ENCODE measurements around the gene FAM131C. TPM values are rescaled to one million over a fixed set of nuclear protein-coding genes. Genes with fewer than 3 reads are reported as not detected.

The FAM131C gene
- total and polyA plus RNA-seq, 2 experiments from 2014 or later = 0.71 to 1.3 TPM

DNA sequence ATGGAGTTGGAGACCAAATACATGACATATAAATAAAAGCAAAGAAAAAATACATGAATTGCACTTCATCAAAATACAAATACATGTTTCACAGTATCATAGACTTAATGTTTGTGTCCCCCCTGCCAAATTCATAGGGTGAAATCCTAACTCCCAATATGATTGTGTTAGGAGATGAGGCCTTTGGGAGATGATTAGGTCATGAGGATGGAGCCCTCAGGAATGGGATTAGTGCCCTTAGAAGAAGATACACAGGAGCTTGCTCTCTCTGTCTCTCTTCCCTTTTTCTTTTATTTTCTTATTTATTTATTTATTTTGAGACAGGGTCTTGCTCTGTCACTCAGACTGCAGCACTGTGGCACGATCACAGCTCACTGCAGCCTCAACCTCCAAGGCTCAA is 26.0 kb upstream of the FAM131C start (continued):
- no peak for TF ChIP-seq CTCF (conservative IDR thresholded peaks at IDR 0.05; ENCODE audit: low read depth in 2 of 2)
- TF ChIP-seq CREB1 (CRISPR knock-in tag; IDR thresholded peaks at IDR 0.05; ENCODE audit: low read depth) = no peak
- TF ChIP-seq JUNB (IDR thresholded peaks at IDR 0.05; ENCODE audit: unreplicated experiment) = no peak

- DNase-seq (ENCODE audit: low spot score) = no peak
- no peak overlapping the region for H3K4me3 Mint-ChIP-seq
Observed at GRCh38 chr1:16095447-16095846, 22.0 kb upstream of the FAM131C start.

More at GRCh38 chr1:16095447-16095846, 22.0 kb upstream of the FAM131C start:
- Histone ChIP-seq H3F3A (replicated peaks; ENCODE audit: low read depth) (no peaks in the 10 kb centered on the region), H3K27me3 (ENCODE audit: insufficient read depth) (no peaks in the 10 kb centered on the region), H3K9me2 (ENCODE audit: insufficient read depth) (no peaks in the 10 kb centered on the region), H3K27ac (ENCODE audit: low read depth) (no peak overlapping the region), H4K20me1 (replicated peaks; ENCODE audit: insufficient read depth) (no peaks in the 10 kb centered on the region), H3K4me1 (ENCODE audit: insufficient read depth) (peaks cover 6% of the 10 kb centered on the region), H3K79me2 (replicated peaks; ENCODE audit: insufficient read depth) (no peaks in the 10 kb centered on the region), H3K4me3 (no peak overlapping the region), H3K4me2 (no peak overlapping the region), H2AFZ (no peak overlapping the region), H3K36me3 (ENCODE audit: insufficient read depth) (no peaks in the 10 kb centered on the region)
- TF ChIP-seq EZH2phosphoT487 (IDR thresholded peaks at IDR 0.05; ENCODE audit: unreplicated experiment) = no peak
- TF ChIP-seq ZNF114 (CRISPR knock-in tag; IDR thresholded peaks at IDR 0.05) = no peak
- TF ChIP-seq CREB1 (CRISPR knock-in tag; IDR thresholded peaks at IDR 0.05; ENCODE audit: low read depth) = no peak
- TF ChIP-seq JUNB (IDR thresholded peaks at IDR 0.05; ENCODE audit: unreplicated experiment) = no peak
- no peak for TF ChIP-seq ETS1 (IDR thresholded peaks at IDR 0.05)
- TF ChIP-seq CTCF (conservative IDR thresholded peaks at IDR 0.05; ENCODE audit: low read depth in 2 of 2) = no peak
- TF ChIP-seq ZNF331 (CRISPR knock-in tag; IDR thresholded peaks at IDR 0.05; ENCODE audit: low read depth) = no peak
- TF ChIP-seq POLR2AphosphoS5 (IDR thresholded peaks at IDR 0.05; ENCODE audit: low read depth) = no peak
- no peak for TF ChIP-seq STAT1 (IDR thresholded peaks at IDR 0.05; ENCODE audit: unreplicated experiment)
- TF ChIP-seq, protein P1, sequence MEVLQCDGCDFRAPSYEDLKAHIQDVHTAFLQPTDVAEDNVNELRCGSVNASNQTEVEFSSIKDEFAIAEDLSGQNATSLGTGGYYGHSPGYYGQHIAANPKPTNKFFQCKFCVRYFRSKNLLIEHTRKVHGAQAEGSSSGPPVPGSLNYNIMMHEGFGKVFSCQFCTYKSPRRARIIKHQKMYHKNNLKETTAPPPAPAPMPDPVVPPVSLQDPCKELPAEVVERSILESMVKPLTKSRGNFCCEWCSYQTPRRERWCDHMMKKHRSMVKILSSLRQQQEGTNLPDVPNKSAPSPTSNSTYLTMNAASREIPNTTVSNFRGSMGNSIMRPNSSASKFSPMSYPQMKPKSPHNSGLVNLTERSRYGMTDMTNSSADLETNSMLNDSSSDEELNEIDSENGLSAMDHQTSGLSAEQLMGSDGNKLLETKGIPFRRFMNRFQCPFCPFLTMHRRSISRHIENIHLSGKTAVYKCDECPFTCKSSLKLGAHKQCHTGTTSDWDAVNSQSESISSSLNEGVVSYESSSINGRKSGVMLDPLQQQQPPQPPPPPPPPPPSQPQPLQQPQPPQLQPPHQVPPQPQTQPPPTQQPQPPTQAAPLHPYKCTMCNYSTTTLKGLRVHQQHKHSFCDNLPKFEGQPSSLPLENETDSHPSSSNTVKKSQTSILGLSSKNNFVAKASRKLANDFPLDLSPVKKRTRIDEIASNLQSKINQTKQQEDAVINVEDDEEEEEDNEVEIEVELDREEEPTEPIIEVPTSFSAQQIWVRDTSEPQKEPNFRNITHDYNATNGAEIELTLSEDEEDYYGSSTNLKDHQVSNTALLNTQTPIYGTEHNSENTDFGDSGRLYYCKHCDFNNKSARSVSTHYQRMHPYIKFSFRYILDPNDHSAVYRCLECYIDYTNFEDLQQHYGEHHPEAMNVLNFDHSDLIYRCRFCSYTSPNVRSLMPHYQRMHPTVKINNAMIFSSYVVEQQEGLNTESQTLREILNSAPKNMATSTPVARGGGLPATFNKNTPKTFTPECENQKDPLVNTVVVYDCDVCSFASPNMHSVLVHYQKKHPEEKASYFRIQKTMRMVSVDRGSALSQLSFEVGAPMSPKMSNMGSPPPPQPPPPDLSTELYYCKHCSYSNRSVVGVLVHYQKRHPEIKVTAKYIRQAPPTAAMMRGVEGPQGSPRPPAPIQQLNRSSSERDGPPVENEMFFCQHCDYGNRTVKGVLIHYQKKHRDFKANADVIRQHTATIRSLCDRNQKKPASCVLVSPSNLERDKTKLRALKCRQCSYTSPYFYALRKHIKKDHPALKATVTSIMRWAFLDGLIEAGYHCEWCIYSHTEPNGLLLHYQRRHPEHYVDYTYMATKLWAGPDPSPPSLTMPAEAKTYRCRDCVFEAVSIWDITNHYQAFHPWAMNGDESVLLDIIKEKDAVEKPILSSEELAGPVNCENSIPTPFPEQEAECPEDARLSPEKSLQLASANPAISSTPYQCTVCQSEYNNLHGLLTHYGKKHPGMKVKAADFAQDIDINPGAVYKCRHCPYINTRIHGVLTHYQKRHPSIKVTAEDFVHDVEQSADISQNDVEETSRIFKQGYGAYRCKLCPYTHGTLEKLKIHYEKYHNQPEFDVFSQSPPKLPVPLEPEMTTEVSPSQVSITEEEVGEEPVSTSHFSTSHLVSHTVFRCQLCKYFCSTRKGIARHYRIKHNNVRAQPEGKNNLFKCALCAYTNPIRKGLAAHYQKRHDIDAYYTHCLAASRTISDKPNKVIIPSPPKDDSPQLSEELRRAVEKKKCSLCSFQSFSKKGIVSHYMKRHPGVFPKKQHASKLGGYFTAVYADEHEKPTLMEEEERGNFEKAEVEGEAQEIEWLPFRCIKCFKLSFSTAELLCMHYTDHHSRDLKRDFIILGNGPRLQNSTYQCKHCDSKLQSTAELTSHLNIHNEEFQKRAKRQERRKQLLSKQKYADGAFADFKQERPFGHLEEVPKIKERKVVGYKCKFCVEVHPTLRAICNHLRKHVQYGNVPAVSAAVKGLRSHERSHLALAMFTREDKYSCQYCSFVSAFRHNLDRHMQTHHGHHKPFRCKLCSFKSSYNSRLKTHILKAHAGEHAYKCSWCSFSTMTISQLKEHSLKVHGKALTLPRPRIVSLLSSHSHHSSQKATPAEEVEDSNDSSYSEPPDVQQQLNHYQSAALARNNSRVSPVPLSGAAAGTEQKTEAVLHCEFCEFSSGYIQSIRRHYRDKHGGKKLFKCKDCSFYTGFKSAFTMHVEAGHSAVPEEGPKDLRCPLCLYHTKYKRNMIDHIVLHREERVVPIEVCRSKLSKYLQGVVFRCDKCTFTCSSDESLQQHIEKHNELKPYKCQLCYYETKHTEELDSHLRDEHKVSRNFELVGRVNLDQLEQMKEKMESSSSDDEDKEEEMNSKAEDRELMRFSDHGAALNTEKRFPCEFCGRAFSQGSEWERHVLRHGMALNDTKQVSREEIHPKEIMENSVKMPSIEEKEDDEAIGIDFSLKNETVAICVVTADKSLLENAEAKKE (CRISPR knock-in tag; IDR thresholded peaks at IDR 0.05) = no peak
- no peak for TF ChIP-seq NANOG (IDR thresholded peaks at IDR 0.05; ENCODE audit: borderline replicate concordance)
- no peak for ATAC-seq
- Mint-ChIP-seq H3K9me3 (no peaks in the 10 kb centered on the region), H3K27ac (no peak overlapping the region), H3K4me1 (peaks cover 11% of the 10 kb centered on the region), H3K36me3 (ENCODE audit: low read depth) (no peaks in the 10 kb centered on the region), H3K27me3 (ENCODE audit: insufficient read depth, low read depth, poor library complexity) (peaks cover 12% of the 10 kb centered on the region)

Data from GM23338 (cell line).